Adrenal gland (tissue), 5 donors: ENCODE measurements around the gene ABCD4.

ENCODE experiments used
- POLR2A ChIP-seq, 2 donors: fragments of 450-650 bp; IDR thresholded peaks; one replicate each; pipeline ENCODE4 v1.6.1; 2017; ENCODE audit warnings: antibody characterized with exemption in 2 of 2, mild to moderate bottlenecking in 2 of 2, moderate library complexity in 1 of 2
- TF ChIP-seq, protein P1 (sequence below), 6 experiments: fragments of 450-650 bp in 4 of 6; fragments of 200-600 bp in 2 of 6; sonication (generic) in 1 of 6; IDR thresholded peaks; 1 replicate in 5 of 6; 2 replicates in 1 of 6; pipeline versions ENCODE4 v1.5.1 to v1.8.0; 2016 to 2021; ENCODE audit warnings: antibody characterized with exemption in 6 of 6, mild to moderate bottlenecking in 2 of 6, moderate library complexity in 1 of 6
- donor health status: DM: no; HTN: no; CAD: no.

DNA sequence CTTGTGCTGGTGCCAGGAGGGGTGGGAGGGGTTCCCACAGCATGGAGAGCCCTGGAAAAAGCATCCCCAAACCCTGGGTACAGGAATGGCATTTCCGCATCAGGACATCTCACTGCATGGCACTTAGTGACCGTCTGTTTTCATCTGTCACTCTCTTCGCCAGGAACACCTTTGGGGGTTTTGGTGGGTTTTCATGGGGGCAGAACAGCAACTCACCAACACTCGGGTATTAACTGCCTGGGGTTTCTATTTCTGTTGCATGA lies 60.0 kb downstream of the ABCD4 start:
- TF ChIP-seq, protein P1, sequence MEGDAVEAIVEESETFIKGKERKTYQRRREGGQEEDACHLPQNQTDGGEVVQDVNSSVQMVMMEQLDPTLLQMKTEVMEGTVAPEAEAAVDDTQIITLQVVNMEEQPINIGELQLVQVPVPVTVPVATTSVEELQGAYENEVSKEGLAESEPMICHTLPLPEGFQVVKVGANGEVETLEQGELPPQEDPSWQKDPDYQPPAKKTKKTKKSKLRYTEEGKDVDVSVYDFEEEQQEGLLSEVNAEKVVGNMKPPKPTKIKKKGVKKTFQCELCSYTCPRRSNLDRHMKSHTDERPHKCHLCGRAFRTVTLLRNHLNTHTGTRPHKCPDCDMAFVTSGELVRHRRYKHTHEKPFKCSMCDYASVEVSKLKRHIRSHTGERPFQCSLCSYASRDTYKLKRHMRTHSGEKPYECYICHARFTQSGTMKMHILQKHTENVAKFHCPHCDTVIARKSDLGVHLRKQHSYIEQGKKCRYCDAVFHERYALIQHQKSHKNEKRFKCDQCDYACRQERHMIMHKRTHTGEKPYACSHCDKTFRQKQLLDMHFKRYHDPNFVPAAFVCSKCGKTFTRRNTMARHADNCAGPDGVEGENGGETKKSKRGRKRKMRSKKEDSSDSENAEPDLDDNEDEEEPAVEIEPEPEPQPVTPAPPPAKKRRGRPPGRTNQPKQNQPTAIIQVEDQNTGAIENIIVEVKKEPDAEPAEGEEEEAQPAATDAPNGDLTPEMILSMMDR (IDR thresholded peaks at IDR 0.05), result no peak
- TF ChIP-seq POLR2A (IDR thresholded peaks at IDR 0.05), result no peak
